Psoas muscle (tissue), 8 donors: ENCODE results near the gene PHACTR3. TPM values are rescaled to one million over a fixed set of nuclear protein-coding genes. Genes with fewer than 3 reads are reported as not detected.

Experiments
- ATAC-seq, 4 donors: fragments of 200-7000 bp; cut with Tn5 transposase; one replicate each; pipeline ENCODE4 v1.9.1; 2020; ENCODE audit warnings: moderate library complexity in 3 of 4, mild to moderate bottlenecking in 2 of 4
- DNase-seq, 2 donors: peaks; one replicate each; pipeline ENCODE4 v3.0.0-alpha.2; 2020
- H3K27ac ChIP-seq: fragments of 200-600 bp; one replicate; pipeline ENCODE4 v1.8.0; 2022
- H3K27me3 ChIP-seq, 3 donors: fragments of 200-600 bp in 1 of 3; one replicate each; pipeline versions ENCODE4 v1.6.1 to v1.8.0; 2013 to 2022; ENCODE audit warnings: low read length in 2 of 3, mild to moderate bottlenecking in 2 of 3, moderate library complexity in 1 of 3; ENCODE audit not compliant: insufficient read depth in 3 of 3
- H3K36me3 ChIP-seq, 2 donors: fragments of 200-600 bp in 1 of 2; one replicate each; pipeline versions ENCODE4 v1.6.1 to v1.8.0; 2013 to 2022; ENCODE audit warnings: low read depth in 1 of 2, mild to moderate bottlenecking in 1 of 2, moderate library complexity in 1 of 2; ENCODE audit not compliant: insufficient read depth in 1 of 2
- H3K4me1 ChIP-seq: fragments of 200-600 bp; one replicate; pipeline ENCODE4 v1.8.0; 2022
- H3K4me3 ChIP-seq: fragments of 200-600 bp; one replicate; pipeline ENCODE4 v1.8.0; 2022; ENCODE audit warnings: mild to moderate bottlenecking
- H3K9me3 ChIP-seq: fragments of 200-600 bp; one replicate; pipeline ENCODE4 v1.8.0; 2022
- CTCF ChIP-seq: fragments of 200-600 bp; IDR thresholded peaks from one replicate; pipeline ENCODE4 v1.8.0; 2022; ENCODE audit warnings: antibody characterized with exemption
- WGBS, 3 donors: extraction: QIAGEN DNeasy Blood & Tissue Kit; methylation state at CpG; one replicate each; pipeline versions ENCODE4 v1.1.6 to v1.1.7; 2013; 5-methylcytosine and 5-hydroxymethylcytosine counted together
- intact Hi-C, 2 donors: fragments of 100-400 bp; cut with DNase I; formaldehyde crosslinking; loops; one replicate each; pipeline versions ENCODE4 v1.11.0 to v1.14.2; 2022
- polyA plus RNA-seq, 3 donors: library from polyadenylated mRNA; stranded (reverse); fragments of 200-250 nt; gene quantifications; one replicate each; pipeline ENCODE4 v1.2.3, GENCODE V29; 2013
- total RNA-seq, 4 donors: library from RNA; stranded (reverse); fragmentation: NEBNext Ultra II Directional in 2 of 4; extraction: Animal tissue kit (Norgen Biotek cat#: 25700) in 2 of 4; gene quantifications; one replicate each; pipeline versions ENCODE4 v1.2.1 to v1.2.4, GENCODE V29; 2021 to 2023
- donor health status: healthy with polysubstance abuse.
- donor health status: DM: no; HTN: no; CAD: no; lungs with moderate emphysema.
- donor health status: Bipolar disorder and iron deficiency.
- donor health status: healthy.
- donor health status: DM: yes; HTN: yes; CAD: no.
- donor health status: DM: no; HTN: no; CAD: no.
- donor health status: DM: no; HTN: no; CAD: no.
- donor health status: DM: yes; HTN: yes; CAD: no.

Gene PHACTR3
- total and polyA plus RNA-seq, 7 donors = 0.10 to 0.46 (median 0.15) TPM; not detected in 3

- WGBS, 3 donors = 65 to 87% (median 74%) methylated on average over 9 of the region's 9 CpGs
- H3K36me3 ChIP-seq = no peaks in the 10 kb centered on the region
- no peaks in the 10 kb centered on the region for H3K9me3 ChIP-seq
- H3K4me1 ChIP-seq = no peaks in the 10 kb centered on the region
- H3K4me3 ChIP-seq = no peak overlapping the region
- no peak for DNase-seq
- TF ChIP-seq CTCF = no peak
- no peak for ATAC-seq
- intact Hi-C loops = loop anchor here in 1 of 2 donors (10.0 kb wide), 1 partner anchor 149 kb away; no protein-coding TSS in a partner anchor
- peaks cover 0 to 9% (median 5%) of the 10 kb centered on the region in 3 donors for H3K27me3 ChIP-seq
- H3K27ac ChIP-seq = no peak overlapping the region
Observed at GRCh38 chr20:59743308-59743707, 139.0 kb downstream of the PHACTR3 start.

- no peaks in the 10 kb centered on the region for H3K4me1 ChIP-seq
- no peak overlapping the region for H3K4me3 ChIP-seq
- WGBS, 3 donors = 73 to 77% (median 75%) methylated on average over 21 of the region's 21 CpGs
- no peaks in the 10 kb centered on the region for H3K36me3 ChIP-seq
- peaks cover 0 to 14% (median 5%) of the 10 kb centered on the region in 3 donors for H3K27me3 ChIP-seq
- no peaks in the 10 kb centered on the region for H3K9me3 ChIP-seq
- ATAC-seq (no peak), DNase-seq (no peak)
- intact Hi-C loops = loop anchor here in 1 of 2 donors (10.0 kb wide), 1 partner anchor 149 kb away; no protein-coding TSS in a partner anchor
- H3K27ac ChIP-seq = no peak overlapping the region
- TF ChIP-seq CTCF = no peak
Observed at GRCh38 chr20:59743767-59744485, 139.6 kb downstream of the PHACTR3 start.

DNA sequence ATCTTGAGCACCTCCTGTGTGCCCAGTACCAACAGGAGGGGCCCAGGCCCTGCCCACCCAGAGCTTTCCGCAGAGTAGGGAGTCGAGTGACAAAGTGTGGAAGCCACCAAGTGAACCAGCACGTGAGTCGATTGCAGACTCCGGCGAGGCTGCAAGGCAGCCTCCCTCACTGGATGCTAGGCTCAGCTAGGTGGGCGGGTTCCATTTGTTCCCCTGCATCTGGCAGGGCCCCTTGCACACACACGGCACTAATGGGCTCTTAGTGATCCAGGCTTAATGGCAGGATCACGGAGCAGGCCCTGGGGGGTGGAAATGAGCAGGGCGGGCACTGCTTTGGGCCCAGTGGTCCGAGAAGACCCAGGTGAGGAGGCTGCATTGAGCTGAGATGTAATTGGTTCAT lies 140.4 kb downstream of the PHACTR3 start:
- H3K36me3 ChIP-seq = no peaks in the 10 kb centered on the region
- DNase-seq (no peak), ATAC-seq (no peak)
- intact Hi-C loops = loop anchor here in 1 of 2 donors (10.0 kb wide), 1 partner anchor 150 kb away; no protein-coding TSS in a partner anchor
- peaks cover 0 to 22% (median 5%) of the 10 kb centered on the region in 3 donors for H3K27me3 ChIP-seq
- no peak overlapping the region for H3K4me3 ChIP-seq
- no peak overlapping the region for H3K27ac ChIP-seq
- 68 to 75% (median 72%) methylated on average over 11 of the region's 11 CpGs for WGBS, 3 donors
- no peak for TF ChIP-seq CTCF
- H3K4me1 ChIP-seq = no peaks in the 10 kb centered on the region
- H3K9me3 ChIP-seq = no peaks in the 10 kb centered on the region

- Histone ChIP-seq H3K4me3 (no peak overlapping the region), H3K9me3 (no peaks in the 10 kb centered on the region), H3K27me3 (peaks cover 0 to 27% (median 5%) of the 10 kb centered on the region in 3 donors), H3K27ac (no peak overlapping the region), H3K4me1 (no peaks in the 10 kb centered on the region), H3K36me3 (no peaks in the 10 kb centered on the region)
- WGBS, 3 donors = 83 to 84% (median 83%) methylated on average over 9 of the region's 9 CpGs
- TF ChIP-seq CTCF = no peak
- ATAC-seq = no peak
- DNase-seq = no peak
- intact Hi-C loops = loop anchor here in 1 of 2 donors (10.0 kb wide), 1 partner anchor 150 kb away; no protein-coding TSS in a partner anchor
Observed at GRCh38 chr20:59745201-59745600, 140.9 kb downstream of the PHACTR3 start.
